Suprapubic skin (tissue), 4 donors: ENCODE results near the gene MID2. TPM values are rescaled to one million over a fixed set of nuclear protein-coding genes. Genes with fewer than 3 reads are reported as not detected.
A peak's percentile ranks its signal among the peaks of the same experiment; 100 is the strongest.

ENCODE experiments used
- DNase-seq, 2 donors: peaks; one replicate each; pipeline ENCODE4 v3.0.0-alpha.2; 2019; ENCODE audit warnings: low spot score in 2 of 2
- H3K27ac ChIP-seq: fragments of 200-600 bp; sonication (generic); one replicate; pipeline ENCODE4 v1.5.1; 2019
- H3K27me3 ChIP-seq: fragments of 200-600 bp; sonication (generic); one replicate; pipeline ENCODE4 v1.5.1; 2019
- H3K36me3 ChIP-seq: fragments of 200-600 bp; sonication (generic); one replicate; pipeline ENCODE4 v1.5.1; 2019
- H3K4me1 ChIP-seq: fragments of 200-600 bp; sonication (generic); one replicate; pipeline ENCODE4 v1.5.1; 2019
- H3K4me3 ChIP-seq: fragments of 200-600 bp; sonication (generic); one replicate; pipeline ENCODE4 v1.5.1; 2019; ENCODE audit warnings: mild to moderate bottlenecking
- H3K9me3 ChIP-seq: fragments of 200-600 bp; sonication (generic); one replicate; pipeline ENCODE4 v1.5.1; 2019
- CTCF ChIP-seq, 2 donors: fragments of 200-600 bp in 1 of 2; fragments of 450-650 bp in 1 of 2; sonication (generic) in 1 of 2; IDR thresholded peaks; one replicate each; pipeline ENCODE4 v1.5.1; 2016 to 2019; ENCODE audit warnings: antibody characterized with exemption in 2 of 2, mild to moderate bottlenecking in 1 of 2, moderate library complexity in 1 of 2
- EP300 ChIP-seq: sonication (generic); formaldehyde crosslinking; IDR thresholded peaks from one replicate; pipeline ENCODE4 v1.6.1; 2017; ENCODE audit warnings: antibody characterized with exemption
- POLR2A ChIP-seq, 2 donors: fragments of 450-650 bp; IDR thresholded peaks; one replicate each; pipeline ENCODE4 v1.6.1; 2017; ENCODE audit warnings: antibody characterized with exemption in 2 of 2, mild to moderate bottlenecking in 2 of 2, moderate library complexity in 2 of 2
- POLR2AphosphoS5 ChIP-seq, 3 donors: sonication (generic); formaldehyde crosslinking; IDR thresholded peaks; one replicate each; pipeline ENCODE4 v1.6.1; 2017; ENCODE audit warnings: antibody characterized with exemption in 3 of 3
- WGBS: methylation state at CpG from one replicate; pipeline ENCODE4 v1.1.5; 2018; 5-methylcytosine and 5-hydroxymethylcytosine counted together
- total RNA-seq, 4 donors: library from RNA; depleted of rRNA; stranded (reverse); fragments of >200 nt; gene quantifications; one replicate each; pipeline ENCODE4 v1.1.0, GENCODE V29; 2016

Gene MID2
- total RNA-seq, 4 donors from 2014 or later = 31.8 to 50.9 (median 36.1) TPM

GRCh38 chrX:107880054-107880610, 54.5 kb downstream of the MID2 start:
- TF ChIP-seq CTCF (IDR thresholded peaks at IDR 0.05) (no peak), EP300 (no peak), POLR2A (IDR thresholded peaks at IDR 0.05) (no peak), POLR2AphosphoS5 (IDR thresholded peaks at IDR 0.05) (no peak)
- DNase-seq = no peak

DNA sequence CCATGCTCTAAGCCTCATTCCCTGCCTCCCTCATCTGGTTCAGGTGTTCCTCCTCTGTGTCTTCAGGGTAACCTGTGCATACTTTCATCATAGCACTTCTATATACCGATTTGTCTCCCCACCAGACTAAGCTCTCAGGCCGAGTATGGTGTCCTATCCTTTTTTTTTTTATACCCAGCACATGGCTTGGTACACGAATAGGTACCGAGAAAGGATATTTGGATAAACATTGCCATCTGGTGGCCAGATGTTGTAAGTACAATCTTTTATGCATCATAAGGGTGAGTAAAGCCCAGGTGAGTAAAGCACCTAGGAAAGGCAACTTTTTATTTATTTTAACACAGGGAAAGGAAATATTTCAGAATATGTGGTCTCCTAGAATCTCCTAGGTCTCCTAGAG, 68.4 kb downstream of the MID2 start:
- Histone ChIP-seq H3K4me3 (no peak overlapping the region), H3K27ac (no peak overlapping the region), H3K9me3 (no peaks in the 10 kb centered on the region), H3K36me3 (no peaks in the 10 kb centered on the region), H3K4me1 (no peaks in the 10 kb centered on the region), H3K27me3 (no peaks in the 10 kb centered on the region)
- WGBS = 35% methylated on average over 4 of the region's 4 CpGs
- DNase-seq = no peak
- TF ChIP-seq CTCF (IDR thresholded peaks at IDR 0.05) (peak; percentile 17 to 39), EP300 (no peak)

More at GRCh38 chrX:107880054-107880610, 54.5 kb downstream of the MID2 start:
- Histone ChIP-seq H3K4me1 (no peaks in the 10 kb centered on the region), H3K9me3 (no peaks in the 10 kb centered on the region), H3K36me3 (no peaks in the 10 kb centered on the region), H3K4me3 (no peak overlapping the region), H3K27ac (no peak overlapping the region), H3K27me3 (no peaks in the 10 kb centered on the region)
- 58% methylated on average over 5 of the region's 5 CpGs for WGBS

- Histone ChIP-seq H3K9me3 (no peaks in the 10 kb centered on the region), H3K27me3 (no peaks in the 10 kb centered on the region), H3K36me3 (peaks cover 16% of the 10 kb centered on the region), H3K4me3 (no peak overlapping the region), H3K4me1 (no peaks in the 10 kb centered on the region), H3K27ac (no peak overlapping the region)
- WGBS = 67% methylated on average over 6 of the region's 6 CpGs
- TF ChIP-seq EP300 (no peak), CTCF (IDR thresholded peaks at IDR 0.05) (no peak), POLR2AphosphoS5 (IDR thresholded peaks at IDR 0.05) (no peak), POLR2A (IDR thresholded peaks at IDR 0.05) (no peak)
- no peak for DNase-seq
These were observed 77.1 kb downstream of the MID2 start for GRCh38 chrX:107902721-107903120.

DNA sequence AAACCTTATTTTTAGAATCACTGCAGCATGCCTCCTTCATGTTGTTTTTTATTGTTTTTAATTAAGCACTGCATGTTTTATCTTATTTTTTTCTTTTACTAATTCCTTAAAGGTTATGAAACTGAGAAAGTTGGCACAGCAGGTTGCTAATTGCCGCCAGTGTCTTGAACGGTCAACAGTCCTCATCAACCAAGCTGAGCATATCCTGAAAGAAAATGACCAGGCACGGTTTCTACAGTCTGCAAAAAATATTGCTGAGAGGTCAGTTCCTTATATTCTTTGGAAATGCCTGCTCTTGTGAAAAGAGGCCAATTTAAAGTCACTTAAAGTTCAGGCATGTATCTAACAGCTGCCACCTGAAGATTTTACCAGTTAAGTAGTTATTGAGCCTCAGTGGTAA, 79.7 kb downstream of the MID2 start:
- TF ChIP-seq CTCF (IDR thresholded peaks at IDR 0.05) (no peak), EP300 (no peak), POLR2A (IDR thresholded peaks at IDR 0.05) (no peak), POLR2AphosphoS5 (IDR thresholded peaks at IDR 0.05) (no peak)
- Histone ChIP-seq H3K4me3 (no peak overlapping the region), H3K9me3 (no peaks in the 10 kb centered on the region), H3K27ac (no peak overlapping the region), H3K4me1 (no peaks in the 10 kb centered on the region), H3K36me3 (peaks cover 16% of the 10 kb centered on the region), H3K27me3 (no peaks in the 10 kb centered on the region)
- no peak for DNase-seq
- WGBS = 65% methylated on average over 3 of the region's 3 CpGs

- Histone ChIP-seq H3K36me3 (peaks cover 9% of the 10 kb centered on the region), H3K4me3 (no peak overlapping the region), H3K27me3 (no peaks in the 10 kb centered on the region), H3K4me1 (no peaks in the 10 kb centered on the region), H3K27ac (no peak overlapping the region), H3K9me3 (no peaks in the 10 kb centered on the region)
- DNase-seq = no peak
- TF ChIP-seq CTCF (IDR thresholded peaks at IDR 0.05) (no peak), POLR2AphosphoS5 (IDR thresholded peaks at IDR 0.05) (no peak), POLR2A (IDR thresholded peaks at IDR 0.05) (no peak), EP300 (no peak)
- WGBS = 88% methylated on average over 7 of the region's 7 CpGs
These were observed 98.6 kb downstream of the MID2 start for GRCh38 chrX:107924136-107924746.
